CD4-positive, alpha-beta memory T cell (primary cell): ENCODE measurements around the gene CNGB1. TPM values are rescaled to one million over a fixed set of nuclear protein-coding genes. Genes with fewer than 3 reads are reported as not detected.
A peak's percentile ranks its signal among the peaks of the same experiment; 100 is the strongest.

Source experiments
- CTCF ChIA-PET: fragments of 350-600 bp; sonication (Branson Sonifier 250); formaldehyde crosslinking; loops from one replicate; lab custom pipeline; 2021; ENCODE audit warnings: inconsistent platforms; ENCODE audit not compliant: partially characterized antibody; lab: Charles Lee
- POLR2A ChIA-PET: fragments of 350-600 bp; sonication (Branson Sonifier 250); formaldehyde crosslinking; loops from one replicate; lab custom pipeline; 2021; ENCODE audit not compliant: partially characterized antibody; lab: Charles Lee
- DNase-seq, 5 donors: peaks; one replicate each; pipeline versions ENCODE4 v3.0.0 to v3.0.0-alpha.2; 2020 to 2022; ENCODE audit warnings: mixed read lengths in 1 of 5
- H3K27ac ChIP-seq: one replicate; pipeline ENCODE4 v1.7.0; 2013; ENCODE audit warnings: low read depth, low read length
- H3K27me3 ChIP-seq: 2 replicates; pipeline ENCODE4 v1.7.0; 2013; ENCODE audit warnings: mild to moderate bottlenecking, low read length, moderate library complexity; ENCODE audit not compliant: insufficient read depth
- H3K36me3 ChIP-seq: 2 replicates; pipeline ENCODE4 v1.7.0; 2013; ENCODE audit warnings: mild to moderate bottlenecking, low read length, moderate library complexity; ENCODE audit not compliant: insufficient read depth
- H3K4me1 ChIP-seq: 2 replicates; pipeline ENCODE4 v1.7.0; 2013; ENCODE audit warnings: mild to moderate bottlenecking, low read length, moderate library complexity; ENCODE audit not compliant: insufficient read depth
- H3K4me3 ChIP-seq, 2 donors: one replicate each; pipeline ENCODE4 v1.7.0; 2013; ENCODE audit warnings: low read length in 2 of 2, mild to moderate bottlenecking in 1 of 2
- H3K9me3 ChIP-seq, 2 donors: one replicate each; pipeline ENCODE4 v1.7.0; 2013; ENCODE audit warnings: low read length in 2 of 2, control low read depth in 1 of 2; ENCODE audit not compliant: control insufficient read depth in 1 of 2
- H3K27ac Mint-ChIP-seq, 7 donors: one replicate each; pipeline ENCODE4 v1.8.0; 2020 to 2021; ENCODE audit warnings: mixed read lengths in 7 of 7, mild to moderate bottlenecking in 6 of 7, inconsistent platforms in 3 of 7, moderate library complexity in 3 of 7
- H3K27me3 Mint-ChIP-seq, 2 donors: one replicate each; pipeline ENCODE4 v1.8.0; 2020 to 2021; ENCODE audit warnings: mixed read lengths in 2 of 2
- H3K36me3 Mint-ChIP-seq, 2 donors: one replicate each; pipeline ENCODE4 v1.8.0; 2020 to 2021; ENCODE audit warnings: mixed read lengths in 2 of 2, inconsistent platforms in 1 of 2, mild to moderate bottlenecking in 1 of 2
- H3K4me1 Mint-ChIP-seq, 4 donors: one replicate each; pipeline ENCODE4 v1.8.0; 2020 to 2021; ENCODE audit warnings: mixed read lengths in 4 of 4, mild to moderate bottlenecking in 1 of 4
- H3K4me3 Mint-ChIP-seq, 8 donors: one replicate each; pipeline ENCODE4 v1.8.0; 2020 to 2021; ENCODE audit warnings: mixed read lengths in 8 of 8, mild to moderate bottlenecking in 7 of 8, moderate library complexity in 6 of 8, inconsistent platforms in 3 of 8
- H3K9me3 Mint-ChIP-seq, 8 donors: one replicate each; pipeline ENCODE4 v1.8.0; 2020 to 2021; ENCODE audit warnings: mixed read lengths in 8 of 8, mild to moderate bottlenecking in 5 of 8, inconsistent platforms in 3 of 8, moderate library complexity in 1 of 8
- intact Hi-C: fragments of 100-400 bp; cut with micrococcal nuclease; formaldehyde crosslinking; loops from one replicate; pipeline ENCODE4 v1.15.1; 2023
- polyA plus RNA-seq, 2 donors: library from polyadenylated mRNA; unstranded; fragments of 300-500 nt; fragmentation: Illumina TruSeq; gene quantifications; one replicate each; pipeline ENCODE4 v1.2.3, GENCODE V29; 2021
- total RNA-seq, 2 experiments: library from RNA; stranded (reverse); gene quantifications; one replicate each; pipeline ENCODE4 v1.2.3, GENCODE V29; 2021

CNGB1 gene
- total and polyA plus RNA-seq, 4 experiments from 2014 or later = not detected

DNA sequence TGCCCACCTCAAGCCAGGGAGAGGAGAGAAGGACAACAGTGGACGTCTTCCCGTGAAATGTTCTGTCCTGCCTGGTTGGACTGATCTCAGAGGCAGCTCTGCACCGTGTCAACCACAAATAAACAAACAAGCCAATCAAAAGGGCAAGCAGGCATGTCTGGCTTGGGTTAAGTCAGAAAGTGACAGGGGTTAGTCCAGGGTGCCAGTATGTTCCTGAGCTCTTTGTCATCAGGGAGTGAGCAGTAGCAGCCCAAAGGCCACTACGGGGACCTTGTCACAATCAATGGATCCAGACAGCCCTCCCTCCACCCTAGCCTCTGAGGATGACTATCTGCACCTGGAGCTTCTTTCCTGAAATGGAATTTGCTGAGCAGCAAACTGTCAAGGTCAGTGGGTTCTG is 35.0 kb downstream of the CNGB1 start:
- Mint-ChIP-seq H3K9me3 (peaks cover 0 to 4% (median 0%) of the 10 kb centered on the region in 8 donors), H3K4me3 (no peak overlapping the region), H3K27me3 (peaks cover 2 to 5% of the 10 kb centered on the region in 2 donors), H3K27ac (peak overlapping the region in 1 of 7 donors; percentile 6), H3K4me1 (peaks cover 0 to 2% (median 0%) of the 10 kb centered on the region in 4 donors), H3K36me3 (no peaks in the 10 kb centered on the region)
- no peak overlapping the region for H3K27ac ChIP-seq
- DNase-seq = no peak
- H3K27me3 ChIP-seq = no peaks in the 10 kb centered on the region
- H3K36me3 ChIP-seq = no peaks in the 10 kb centered on the region
- H3K4me3 ChIP-seq = no peak overlapping the region
- H3K4me1 ChIP-seq = no peaks in the 10 kb centered on the region
- H3K9me3 ChIP-seq = no peaks in the 10 kb centered on the region
- CTCF ChIA-PET = interaction anchor here (1.6 kb wide), 1 partner anchor 36 kb away, joined by 3 read pairs; no protein-coding TSS in a partner anchor
- POLR2A ChIA-PET = no interaction called here
- intact Hi-C loops = no loop called here

DNA sequence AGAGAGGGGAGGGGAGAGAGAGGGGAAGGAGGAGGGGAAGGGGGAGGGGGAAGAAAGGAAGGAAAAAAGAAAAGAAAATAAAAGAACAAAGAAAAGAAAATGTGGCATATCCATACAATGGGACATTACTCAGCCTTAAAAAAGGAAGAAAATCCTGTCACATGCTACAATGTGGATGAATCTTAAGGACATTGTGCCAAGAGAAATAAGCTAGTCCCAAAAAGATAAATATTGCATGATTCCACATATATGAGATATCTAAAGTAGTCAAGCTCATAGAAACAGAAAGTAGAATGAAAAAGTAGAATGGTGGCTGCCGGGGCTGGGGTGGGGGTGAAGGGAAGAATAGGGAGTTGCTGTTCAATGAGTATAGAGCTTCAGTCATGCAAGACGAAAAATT is 40.4 kb downstream of the CNGB1 start:
- ChIA-PET CTCF (interaction anchor here (1.3 to 2.0 kb wide), 3 partner anchors 9 to 70 kb away, joined by 3 to 5 read pairs (median 4); partner anchors contain the start of gene USB1), POLR2A (no interaction called here)
- no peak for DNase-seq
- H3K27ac ChIP-seq = no peak overlapping the region
- no peak overlapping the region for H3K4me3 ChIP-seq
- H3K4me1 ChIP-seq = no peaks in the 10 kb centered on the region
- intact Hi-C loops = no loop called here
- H3K36me3 ChIP-seq = no peaks in the 10 kb centered on the region
- H3K36me3 Mint-ChIP-seq = no peaks in the 10 kb centered on the region
- no peaks in the 10 kb centered on the region for H3K9me3 ChIP-seq
- H3K27ac Mint-ChIP-seq = no peak overlapping the region
- peaks cover 0 to 4% (median 0%) of the 10 kb centered on the region in 8 donors for H3K9me3 Mint-ChIP-seq
- no peaks in the 10 kb centered on the region for H3K27me3 ChIP-seq
- peaks cover 0 to 2% of the 10 kb centered on the region in 2 donors for H3K27me3 Mint-ChIP-seq
- H3K4me1 Mint-ChIP-seq = peaks cover 0 to 2% (median 0%) of the 10 kb centered on the region in 4 donors
- no peak overlapping the region for H3K4me3 Mint-ChIP-seq

DNA sequence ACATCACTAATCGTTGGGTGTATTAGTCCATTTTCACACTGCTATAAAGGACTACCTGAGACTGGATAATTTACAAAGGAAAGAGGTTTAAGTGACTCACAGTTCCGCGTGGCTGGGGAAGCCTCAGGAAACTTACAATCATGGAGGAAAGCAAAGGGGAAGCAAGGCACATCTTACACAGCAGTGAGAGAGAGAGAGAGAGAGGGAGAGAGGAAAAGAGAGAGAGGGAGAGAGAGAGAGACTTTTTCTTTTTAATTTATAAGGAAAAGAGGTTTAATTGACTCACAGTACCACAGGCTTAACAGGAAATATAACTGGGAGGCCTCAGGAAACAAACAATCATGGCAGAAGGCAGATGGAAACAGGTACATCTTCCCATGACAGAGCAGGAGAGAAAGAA is 41.7 kb downstream of the CNGB1 start:
- Histone ChIP-seq H3K36me3 (no peaks in the 10 kb centered on the region), H3K4me3 (no peak overlapping the region), H3K27ac (no peak overlapping the region), H3K27me3 (no peaks in the 10 kb centered on the region), H3K9me3 (no peaks in the 10 kb centered on the region), H3K4me1 (no peaks in the 10 kb centered on the region)
- Mint-ChIP-seq H3K4me3 (no peak overlapping the region), H3K27me3 (peaks cover 0 to 2% of the 10 kb centered on the region in 2 donors), H3K36me3 (no peaks in the 10 kb centered on the region), H3K4me1 (peaks cover 0 to 2% (median 0%) of the 10 kb centered on the region in 4 donors), H3K27ac (no peak overlapping the region), H3K9me3 (peaks cover 0 to 4% (median 0%) of the 10 kb centered on the region in 8 donors)
- no peak for DNase-seq
- intact Hi-C loops = no loop called here
- POLR2A ChIA-PET = no interaction called here
- CTCF ChIA-PET = no interaction called here

- ChIA-PET CTCF (no interaction called here), POLR2A (no interaction called here)
- H3K4me3 Mint-ChIP-seq = no peak overlapping the region
- DNase-seq = no peak
- no peaks in the 10 kb centered on the region for H3K36me3 ChIP-seq
- H3K27ac Mint-ChIP-seq = no peak overlapping the region
- H3K27me3 Mint-ChIP-seq = peaks cover 2% of the 10 kb centered on the region in 2 donors
- no peaks in the 10 kb centered on the region for H3K36me3 Mint-ChIP-seq
- H3K9me3 ChIP-seq = no peaks in the 10 kb centered on the region
- no peaks in the 10 kb centered on the region for H3K27me3 ChIP-seq
- H3K4me1 Mint-ChIP-seq = no peaks in the 10 kb centered on the region
- no peak overlapping the region for H3K4me3 ChIP-seq
- no peaks in the 10 kb centered on the region for H3K4me1 ChIP-seq
- H3K9me3 Mint-ChIP-seq = no peaks in the 10 kb centered on the region
- intact Hi-C loops = no loop called here
- H3K27ac ChIP-seq = no peak overlapping the region
These were observed 44.9 kb downstream of the CNGB1 start for GRCh38 chr16:57926041-57926440.

- Mint-ChIP-seq H3K27me3 (peaks cover 2% of the 10 kb centered on the region in 2 donors), H3K27ac (no peak overlapping the region), H3K9me3 (no peaks in the 10 kb centered on the region), H3K36me3 (no peaks in the 10 kb centered on the region), H3K4me1 (no peaks in the 10 kb centered on the region), H3K4me3 (no peak overlapping the region)
- DNase-seq = no peak
- Histone ChIP-seq H3K36me3 (no peaks in the 10 kb centered on the region), H3K27me3 (no peaks in the 10 kb centered on the region), H3K4me3 (no peak overlapping the region), H3K9me3 (no peaks in the 10 kb centered on the region), H3K27ac (no peak overlapping the region), H3K4me1 (no peaks in the 10 kb centered on the region)
- intact Hi-C loops = no loop called here
- POLR2A ChIA-PET = no interaction called here
- CTCF ChIA-PET = no interaction called here
These were observed 45.6 kb downstream of the CNGB1 start for GRCh38 chr16:57925310-57925709.

GRCh38 chr16:57924514-57924913 is 46.4 kb downstream of the CNGB1 start:
- ChIA-PET CTCF (no interaction called here), POLR2A (no interaction called here)
- Mint-ChIP-seq H3K4me3 (no peak overlapping the region), H3K27ac (no peak overlapping the region), H3K4me1 (no peaks in the 10 kb centered on the region), H3K9me3 (peaks cover 0 to 4% (median 0%) of the 10 kb centered on the region in 8 donors), H3K27me3 (peaks cover 2% of the 10 kb centered on the region in 2 donors), H3K36me3 (no peaks in the 10 kb centered on the region)
- no peaks in the 10 kb centered on the region for H3K9me3 ChIP-seq
- no peaks in the 10 kb centered on the region for H3K4me1 ChIP-seq
- H3K4me3 ChIP-seq = no peak overlapping the region
- no peaks in the 10 kb centered on the region for H3K36me3 ChIP-seq
- no peak for DNase-seq
- no peak overlapping the region for H3K27ac ChIP-seq
- no peaks in the 10 kb centered on the region for H3K27me3 ChIP-seq
- intact Hi-C loops = no loop called here

DNA sequence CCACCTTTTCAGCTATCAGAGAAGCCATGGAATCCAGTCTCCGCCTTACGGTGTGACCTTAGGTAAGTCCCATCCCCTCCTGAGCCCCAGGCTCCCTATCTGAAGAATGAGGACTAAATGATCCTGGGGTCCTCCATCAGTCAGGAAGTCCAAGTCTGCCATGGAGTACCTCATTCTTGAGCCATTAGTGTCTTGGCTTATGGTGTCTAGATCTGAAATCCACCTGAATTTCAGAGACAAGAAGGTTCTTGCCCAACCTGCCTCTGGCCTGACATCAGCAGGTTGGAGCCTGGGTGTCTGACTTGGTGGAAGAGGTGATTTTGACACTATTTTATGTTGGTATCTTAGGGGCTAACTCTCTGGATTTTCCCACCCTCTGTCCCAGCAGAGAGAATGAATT is 47.1 kb downstream of the CNGB1 start:
- POLR2A ChIA-PET = no interaction called here
- intact Hi-C loops = no loop called here
- Histone ChIP-seq H3K4me1 (no peaks in the 10 kb centered on the region), H3K27me3 (no peaks in the 10 kb centered on the region), H3K4me3 (no peak overlapping the region), H3K36me3 (no peaks in the 10 kb centered on the region), H3K9me3 (no peaks in the 10 kb centered on the region), H3K27ac (no peak overlapping the region)
- CTCF ChIA-PET = no interaction called here
- Mint-ChIP-seq H3K4me3 (no peak overlapping the region), H3K27ac (peak overlapping the region in 1 of 7 donors; percentile 6), H3K9me3 (peaks cover 0 to 5% (median 0%) of the 10 kb centered on the region in 8 donors), H3K36me3 (no peaks in the 10 kb centered on the region), H3K27me3 (peaks cover 2% of the 10 kb centered on the region in 2 donors), H3K4me1 (no peaks in the 10 kb centered on the region)
- no peak for DNase-seq
